BE2C (cell line): ENCODE results near the gene PHLPP1.
"Not testable (repeated sequence)": the region's sequence is repeated elsewhere in the genome, so short reads cannot be mapped to it uniquely, and the experiment has no call there.

Source experiments
- DNase-seq: peaks from one replicate; pipeline ENCODE4 v3.0.0-alpha.2; 2020
- H3K27me3 ChIP-seq: fragments of 250-450 bp; sonication (Bioruptor Pico); 2 replicates; pipeline ENCODE4 v1.5.1; 2020; ENCODE audit warnings: mild to moderate bottlenecking
- H3K36me3 ChIP-seq: fragments of 250-450 bp; sonication (Bioruptor Pico); 2 replicates; pipeline ENCODE4 v1.5.1; 2020; ENCODE audit warnings: mild to moderate bottlenecking
- H3K4me1 ChIP-seq: fragments of 250-450 bp; sonication (Bioruptor Pico); 2 replicates; pipeline ENCODE4 v1.5.1; 2020
- H3K4me3 ChIP-seq: 2 replicates; pipeline ENCODE4 v1.5.1; 2011; ENCODE audit warnings: low read depth, low read length
- H3K9me3 ChIP-seq: fragments of 250-450 bp; sonication (Bioruptor Pico); 2 replicates; pipeline ENCODE4 v1.5.1; 2020
- CTCF ChIP-seq: IDR thresholded peaks from 2 replicates; pipeline ENCODE4 v1.5.1; 2012; ENCODE audit warnings: mild to moderate bottlenecking, low read depth, low read length

The PHLPP1 gene

GRCh38 chr18:62799977-62800376, 84.6 kb downstream of the PHLPP1 start:
- TF ChIP-seq CTCF: no peak
- H3K36me3 ChIP-seq: no peaks in the 10 kb centered on the region
- no peak for DNase-seq
- H3K4me3 ChIP-seq: no peak overlapping the region
- H3K4me1 ChIP-seq: no peaks in the 10 kb centered on the region
- H3K9me3 ChIP-seq: no peaks in the 10 kb centered on the region
- no peaks in the 10 kb centered on the region for H3K27me3 ChIP-seq

GRCh38 chr18:62802523-62802922, 87.2 kb downstream of the PHLPP1 start:
- Histone ChIP-seq H3K27me3 (no peaks in the 10 kb centered on the region), H3K36me3 (no peaks in the 10 kb centered on the region), H3K4me3 (no peak overlapping the region), H3K9me3 (no peaks in the 10 kb centered on the region), H3K4me1 (no peaks in the 10 kb centered on the region)
- no peak for DNase-seq
- no peak for TF ChIP-seq CTCF

- Histone ChIP-seq H3K9me3 (no peaks in the 10 kb centered on the region), H3K27me3 (no peaks in the 10 kb centered on the region), H3K4me3 (no peak overlapping the region), H3K36me3 (no peaks in the 10 kb centered on the region), H3K4me1 (no peaks in the 10 kb centered on the region)
- no peak for DNase-seq
- TF ChIP-seq CTCF: no peak
Measured at GRCh38 chr18:62807396-62807795, 92.1 kb downstream of the PHLPP1 start.

- no peak for DNase-seq
- TF ChIP-seq CTCF: no peak
- Histone ChIP-seq H3K27me3 (no peaks in the 10 kb centered on the region), H3K9me3 (no peaks in the 10 kb centered on the region), H3K36me3 (no peaks in the 10 kb centered on the region), H3K4me3 (no peak overlapping the region), H3K4me1 (no peaks in the 10 kb centered on the region)
Measured at GRCh38 chr18:62808123-62808522, 92.8 kb downstream of the PHLPP1 start.

- H3K4me1 ChIP-seq, H3K4me3 ChIP-seq, H3K9me3 ChIP-seq, H3K36me3 ChIP-seq, DNase-seq, H3K27me3 ChIP-seq: not testable (repeated sequence)
Measured at GRCh38 chr18:62809445-62809844, 94.1 kb downstream of the PHLPP1 start.

- H3K4me1 ChIP-seq: no peaks in the 10 kb centered on the region
- no peak for TF ChIP-seq CTCF
- H3K9me3 ChIP-seq: no peaks in the 10 kb centered on the region
- H3K27me3 ChIP-seq: no peaks in the 10 kb centered on the region
- H3K4me3 ChIP-seq: no peak overlapping the region
- no peak for DNase-seq
- no peaks in the 10 kb centered on the region for H3K36me3 ChIP-seq
Measured at GRCh38 chr18:62809900-62810299, 94.6 kb downstream of the PHLPP1 start.

GRCh38 chr18:62810682-62811081, 95.3 kb downstream of the PHLPP1 start:
- Histone ChIP-seq H3K27me3 (no peaks in the 10 kb centered on the region), H3K36me3 (no peaks in the 10 kb centered on the region), H3K4me3 (no peak overlapping the region), H3K4me1 (no peaks in the 10 kb centered on the region), H3K9me3 (no peaks in the 10 kb centered on the region)
- no peak for TF ChIP-seq CTCF
- DNase-seq: no peak
